Lower lobe of right lung (tissue), 2 donors: ENCODE measurements around the gene FCHO1. TPM values are rescaled to one million over a fixed set of nuclear protein-coding genes. Genes with fewer than 3 reads are reported as not detected.

Source experiments
- ATAC-seq, 2 donors: fragments of 200-7000 bp; cut with Tn5 transposase; one replicate each; pipeline ENCODE4 v1.9.1; 2020 to 2022; ENCODE audit warnings: mild to moderate bottlenecking in 2 of 2, moderate library complexity in 2 of 2
- DNase-seq: peaks from one replicate; pipeline ENCODE4 v3.0.0-alpha.2; 2020
- H3K27ac ChIP-seq: fragments of 200-600 bp; one replicate; pipeline ENCODE4 v1.8.0; 2022
- H3K27me3 ChIP-seq: fragments of 200-600 bp; one replicate; pipeline ENCODE4 v1.8.0; 2022; ENCODE audit warnings: low read depth
- H3K36me3 ChIP-seq: fragments of 200-600 bp; one replicate; pipeline ENCODE4 v1.8.0; 2022; ENCODE audit warnings: mild to moderate bottlenecking
- H3K4me1 ChIP-seq: fragments of 200-600 bp; one replicate; pipeline ENCODE4 v1.8.0; 2022
- H3K4me3 ChIP-seq: fragments of 200-600 bp; one replicate; pipeline ENCODE4 v1.8.0; 2022; ENCODE audit warnings: mild to moderate bottlenecking
- H3K9me3 ChIP-seq: fragments of 200-600 bp; one replicate; pipeline ENCODE4 v1.8.0; 2022
- intact Hi-C: fragments of 100-400 bp; cut with DNase I; formaldehyde crosslinking; loops from one replicate; pipeline ENCODE4 v1.11.0; 2022
- total RNA-seq: library from RNA; stranded (reverse); fragmentation: NEBNext Ultra II Directional; extraction: Animal tissue kit (Norgen Biotek cat#: 25700); gene quantifications from one replicate; pipeline ENCODE4 v1.2.1, GENCODE V29; 2021
- TF ChIP-seq, protein P1 (sequence below): fragments of 200-600 bp; IDR thresholded peaks from one replicate; pipeline ENCODE4 v1.8.0; 2022; ENCODE audit warnings: antibody characterized with exemption, mild to moderate bottlenecking
- donor health status: DM: no; HTN: yes; CAD: no; lungs with severe emphysema.

FCHO1 gene
- total RNA-seq, 1 donor from 2014 or later, result 8.7 TPM

DNA sequence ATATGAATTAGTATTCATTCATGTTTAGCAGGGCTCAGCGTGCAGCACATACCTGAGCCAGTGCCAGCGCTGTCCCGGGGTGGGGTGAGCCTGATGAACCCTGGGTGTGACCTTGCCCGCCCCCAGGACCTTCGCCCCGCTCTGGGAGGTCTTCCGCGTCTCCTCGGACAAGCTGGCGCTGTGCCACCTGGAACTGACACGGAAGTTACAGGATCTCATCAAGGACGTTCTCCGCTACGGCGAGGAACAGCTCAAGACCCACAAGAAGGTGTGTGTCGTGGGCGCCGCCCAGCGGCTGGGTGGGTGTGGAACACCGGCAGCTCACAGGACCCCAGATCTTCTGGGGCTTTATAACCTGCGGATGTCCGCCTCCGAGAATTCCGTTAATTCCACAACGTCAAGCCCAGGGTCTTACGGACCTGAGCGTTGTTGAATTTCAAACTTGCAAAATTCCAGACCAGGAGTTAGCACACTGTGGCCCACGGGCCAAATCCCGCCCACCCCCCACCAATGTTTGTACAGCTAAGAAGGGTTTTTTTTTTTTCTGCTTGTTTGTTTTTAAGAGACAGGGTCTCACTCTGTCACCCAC lies 15.4 kb downstream of the FCHO1 start:
- no peak overlapping the region for H3K4me3 ChIP-seq
- peak; percentile 90 for DNase-seq
- TF ChIP-seq, protein P1, sequence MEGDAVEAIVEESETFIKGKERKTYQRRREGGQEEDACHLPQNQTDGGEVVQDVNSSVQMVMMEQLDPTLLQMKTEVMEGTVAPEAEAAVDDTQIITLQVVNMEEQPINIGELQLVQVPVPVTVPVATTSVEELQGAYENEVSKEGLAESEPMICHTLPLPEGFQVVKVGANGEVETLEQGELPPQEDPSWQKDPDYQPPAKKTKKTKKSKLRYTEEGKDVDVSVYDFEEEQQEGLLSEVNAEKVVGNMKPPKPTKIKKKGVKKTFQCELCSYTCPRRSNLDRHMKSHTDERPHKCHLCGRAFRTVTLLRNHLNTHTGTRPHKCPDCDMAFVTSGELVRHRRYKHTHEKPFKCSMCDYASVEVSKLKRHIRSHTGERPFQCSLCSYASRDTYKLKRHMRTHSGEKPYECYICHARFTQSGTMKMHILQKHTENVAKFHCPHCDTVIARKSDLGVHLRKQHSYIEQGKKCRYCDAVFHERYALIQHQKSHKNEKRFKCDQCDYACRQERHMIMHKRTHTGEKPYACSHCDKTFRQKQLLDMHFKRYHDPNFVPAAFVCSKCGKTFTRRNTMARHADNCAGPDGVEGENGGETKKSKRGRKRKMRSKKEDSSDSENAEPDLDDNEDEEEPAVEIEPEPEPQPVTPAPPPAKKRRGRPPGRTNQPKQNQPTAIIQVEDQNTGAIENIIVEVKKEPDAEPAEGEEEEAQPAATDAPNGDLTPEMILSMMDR, result peak; percentile 87

DNA sequence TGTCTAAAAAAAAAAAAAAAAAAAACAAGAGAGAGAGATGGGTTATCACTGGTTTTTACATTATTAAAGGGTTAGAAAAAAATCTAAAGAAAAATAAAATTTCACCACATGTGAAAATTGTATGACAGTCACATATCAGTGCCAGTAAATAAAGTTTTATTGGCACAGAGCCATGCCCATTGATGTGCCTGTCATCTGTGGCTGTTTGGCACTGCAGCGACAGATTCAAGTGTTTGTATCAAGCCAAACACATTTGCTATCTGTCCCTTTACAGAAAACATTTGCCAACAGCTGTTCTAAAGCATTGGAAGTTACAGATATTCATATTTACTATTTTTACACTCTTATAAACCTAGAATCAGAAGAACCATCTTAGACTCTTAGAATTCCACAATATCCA lies 16.3 kb downstream of the FCHO1 start:
- H3K9me3 ChIP-seq, result no peaks in the 10 kb centered on the region
- ATAC-seq, result no peak
- no peak overlapping the region for H3K27ac ChIP-seq
- peaks cover 14% of the 10 kb centered on the region for H3K4me1 ChIP-seq
- TF ChIP-seq, protein P1, result no peak
- no peak for DNase-seq
- no peak overlapping the region for H3K4me3 ChIP-seq
- H3K36me3 ChIP-seq, result no peaks in the 10 kb centered on the region
- H3K27me3 ChIP-seq, result no peaks in the 10 kb centered on the region
- intact Hi-C loops, result loop anchor here (10.0 kb wide), 1 partner anchor 63 kb away; no protein-coding TSS in a partner anchor

More for the DNA sequence above, 15.4 kb downstream of the FCHO1 start:
- H3K36me3 ChIP-seq, result no peaks in the 10 kb centered on the region
- ATAC-seq, result peak; percentile 88
- no peaks in the 10 kb centered on the region for H3K9me3 ChIP-seq
- no peak overlapping the region for H3K27ac ChIP-seq
- peaks cover 14% of the 10 kb centered on the region for H3K4me1 ChIP-seq
- intact Hi-C loops, result loop anchor here (10.0 kb wide), 1 partner anchor 62 kb away; no protein-coding TSS in a partner anchor
- no peaks in the 10 kb centered on the region for H3K27me3 ChIP-seq

DNA sequence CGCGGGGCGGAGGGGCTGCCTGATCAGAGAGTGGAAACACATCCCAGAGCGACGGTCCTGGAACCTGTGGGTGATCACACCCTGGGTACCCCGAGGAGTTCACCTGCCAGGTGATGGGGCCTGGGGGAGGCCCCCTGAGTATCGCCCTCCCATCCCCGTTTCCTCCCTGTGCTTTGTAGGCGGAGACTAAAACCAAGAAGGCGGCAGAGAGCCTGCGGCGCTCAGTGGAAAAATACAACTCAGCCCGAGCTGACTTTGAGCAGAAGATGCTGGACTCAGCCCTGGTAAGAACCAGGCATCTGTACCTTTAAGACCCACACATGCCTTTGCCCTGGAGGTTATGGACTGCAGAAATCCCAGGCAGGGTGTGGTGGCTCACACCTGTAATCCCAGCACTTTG lies 19.3 kb downstream of the FCHO1 start:
- ATAC-seq (no peak), DNase-seq (no peak)
- TF ChIP-seq, protein P1, result no peak
- Histone ChIP-seq H3K4me1 (peaks cover 9% of the 10 kb centered on the region), H3K27ac (no peak overlapping the region), H3K36me3 (no peaks in the 10 kb centered on the region), H3K27me3 (no peaks in the 10 kb centered on the region), H3K4me3 (no peak overlapping the region), H3K9me3 (no peaks in the 10 kb centered on the region)
- intact Hi-C loops, result no loop called here

DNA sequence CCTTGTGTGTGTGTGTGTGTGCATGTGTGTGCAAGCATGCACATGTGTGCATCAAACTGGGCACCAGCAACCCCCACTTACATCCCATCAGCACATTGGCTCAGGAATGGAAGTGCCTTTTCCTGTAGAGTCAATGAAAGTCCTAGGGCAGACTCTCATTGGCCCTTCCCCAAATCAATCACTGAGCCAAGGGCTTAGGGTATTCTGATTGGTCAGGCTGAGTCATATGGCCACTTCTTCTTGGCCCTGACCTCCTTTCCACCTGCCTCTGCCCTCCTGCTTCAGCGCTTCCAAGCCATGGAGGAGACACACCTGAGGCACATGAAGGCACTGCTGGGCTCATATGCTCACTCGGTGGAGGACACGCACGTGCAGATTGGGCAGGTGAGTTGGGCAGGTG lies 20.9 kb downstream of the FCHO1 start:
- H3K4me1 ChIP-seq, result no peaks in the 10 kb centered on the region
- intact Hi-C loops, result no loop called here
- no peaks in the 10 kb centered on the region for H3K36me3 ChIP-seq
- H3K4me3 ChIP-seq, result no peak overlapping the region
- no peak for DNase-seq
- TF ChIP-seq, protein P1, result no peak
- no peak for ATAC-seq
- H3K27me3 ChIP-seq, result no peaks in the 10 kb centered on the region
- no peaks in the 10 kb centered on the region for H3K9me3 ChIP-seq
- no peak overlapping the region for H3K27ac ChIP-seq

DNA sequence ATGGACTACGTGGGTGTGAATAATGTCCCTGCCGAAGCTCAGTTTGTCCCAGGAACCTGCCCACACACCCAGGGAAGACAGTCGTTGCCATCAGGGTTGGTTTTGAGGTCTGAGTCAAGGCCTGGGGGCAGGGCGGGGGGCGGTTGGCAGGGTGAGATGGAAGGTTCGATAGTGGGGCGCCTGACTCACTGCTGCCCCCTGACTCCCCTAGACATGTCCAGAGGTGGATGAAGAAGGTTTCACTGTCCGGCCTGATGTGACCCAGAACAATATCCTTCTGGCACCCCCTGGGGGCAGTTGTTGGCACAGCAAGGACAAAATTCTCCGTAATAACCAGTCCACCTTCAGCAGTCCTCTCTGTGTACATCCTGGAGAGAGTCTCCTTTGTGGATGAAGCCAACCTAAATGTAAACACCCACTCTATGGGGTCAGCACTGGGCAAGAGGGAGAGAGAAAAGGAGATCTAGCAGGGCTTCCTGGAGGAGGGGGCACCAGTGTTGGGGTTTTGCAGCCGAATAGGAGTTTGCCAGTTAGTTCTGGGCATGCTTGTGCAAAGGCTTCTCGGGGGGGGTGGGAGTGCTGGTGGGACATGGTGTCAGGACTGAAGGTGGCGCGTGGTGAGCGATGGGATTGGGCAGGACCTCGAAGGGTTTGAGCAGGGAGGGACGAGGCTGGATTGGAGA lies 24.1 kb downstream of the FCHO1 start:
- Histone ChIP-seq H3K36me3 (no peaks in the 10 kb centered on the region), H3K27me3 (peaks cover 14% of the 10 kb centered on the region), H3K4me1 (peaks cover 10% of the 10 kb centered on the region), H3K27ac (no peak overlapping the region), H3K9me3 (no peaks in the 10 kb centered on the region), H3K4me3 (no peak overlapping the region)
- DNase-seq, result no peak
- intact Hi-C loops, result no loop called here
- peak; percentile 13 to 20 for ATAC-seq
- TF ChIP-seq, protein P1, result peak; percentile 43
